ENCODE results near the gene TMEM145. TPM values are rescaled to one million over a fixed set of nuclear protein-coding genes. Genes with fewer than 3 reads are reported as not detected.

The TMEM145 gene
- 3.0 to 3.9 TPM (median 3.5 TPM) in 5 replicates for total RNA-seq (2022; extraction: Qiagen RNA extraction; ENCODE audit: low read depth)

GRCh38 chr19:42313096-42313839, at the start of gene TMEM145:
Gene TMEM145 (plus strand): TSS chr19:42313309. CDS start chr19:42313377, 68 bp downstream.

GRCh38 chr19:42268704-42269477, 44.2 kb upstream of the TMEM145 start, which contains the start of gene CIC:
Gene CIC (plus strand): TSS chr19:42269252. CDS start chr19:42271784, 2,532 bp downstream.

GRCh38 chr19:42301646-42302203, 11.4 kb upstream of the TMEM145 start, which contains the start of gene PRR19:
Gene PRR19 (plus strand): TSS chr19:42302132. CDS start chr19:42309585, 7,453 bp downstream.

GRCh38 chr19:42325308-42325895, 12.3 kb downstream of the TMEM145 start, which contains the start of gene MEGF8:
Gene MEGF8 (plus strand): TSS chr19:42325635. CDS start chr19:42326244, 609 bp downstream.

Other genes starting within 250 kb of the TMEM145 start
- gene GRIK5, start 243.1 kb upstream of the TMEM145 start, total RNA-seq (2022; extraction: Qiagen RNA extraction; ENCODE audit: low read depth) = 0.42 to 0.93 TPM (median 0.57 TPM) in 5 replicates
- gene ZNF574, start 237.1 kb upstream of the TMEM145 start, total RNA-seq (2022; extraction: Qiagen RNA extraction; ENCODE audit: low read depth) = 27.9 to 38.6 TPM (median 37.0 TPM) in 5 replicates
- gene POU2F2, start 180.9 kb upstream of the TMEM145 start, total RNA-seq (2022; extraction: Qiagen RNA extraction; ENCODE audit: low read depth) = 0.27 to 0.55 TPM (median 0.48 TPM) in 5 replicates
- gene DEDD2, start 95.6 kb upstream of the TMEM145 start, total RNA-seq (2022; extraction: Qiagen RNA extraction; ENCODE audit: low read depth) = 66.5 to 111 TPM (median 94.6 TPM) in 5 replicates
- 18.5 to 20.5 TPM (median 19.3 TPM) in 5 replicates for gene ZNF526, start 93.0 kb upstream of the TMEM145 start, total RNA-seq (2022; extraction: Qiagen RNA extraction; ENCODE audit: low read depth)
- gene GSK3A, start 70.7 kb upstream of the TMEM145 start, total RNA-seq (2022; extraction: Qiagen RNA extraction; ENCODE audit: low read depth) = 109 to 175 TPM (median 164 TPM) in 5 replicates
- gene ERF, start 58.2 kb upstream of the TMEM145 start, total RNA-seq (2022; extraction: Qiagen RNA extraction; ENCODE audit: low read depth) = 102 to 124 TPM (median 118 TPM) in 5 replicates
- 52.2 to 70.3 TPM (median 58.4 TPM) in 5 replicates for gene CIC, start 44.1 kb upstream of the TMEM145 start, total RNA-seq (2022; extraction: Qiagen RNA extraction; ENCODE audit: low read depth)
- gene PRR19, start 11.2 kb upstream of the TMEM145 start, total RNA-seq (2022; extraction: Qiagen RNA extraction; ENCODE audit: low read depth) = 3.6 to 4.9 TPM (median 4.5 TPM) in 5 replicates
- 131 to 157 TPM (median 139 TPM) in 5 replicates for gene PAFAH1B3, start 10.7 kb upstream of the TMEM145 start, total RNA-seq (2022; extraction: Qiagen RNA extraction; ENCODE audit: low read depth)
- gene MEGF8, start 12.3 kb downstream of the TMEM145 start, total RNA-seq (2022; extraction: Qiagen RNA extraction; ENCODE audit: low read depth) = 21.6 to 29.0 TPM (median 24.4 TPM) in 5 replicates
- gene CNFN, start 77.0 kb downstream of the TMEM145 start, total RNA-seq (2022; extraction: Qiagen RNA extraction; ENCODE audit: low read depth) = 39.7 to 50.8 TPM (median 46.1 TPM) in 5 replicates
- 1.6 to 3.1 TPM (median 2.3 TPM) in 5 replicates for gene LIPE, start 114.1 kb downstream of the TMEM145 start, total RNA-seq (2022; extraction: Qiagen RNA extraction; ENCODE audit: low read depth)
- 0.07 to 0.12 TPM in 2 of 5 replicates, not detected in the others for gene CXCL17, start 129.6 kb downstream of the TMEM145 start, total RNA-seq (2022; extraction: Qiagen RNA extraction; ENCODE audit: low read depth)
- gene CEACAM1, start 215.2 kb downstream of the TMEM145 start, total RNA-seq (2022; extraction: Qiagen RNA extraction; ENCODE audit: low read depth) = 1.6 to 2.0 TPM (median 1.8 TPM) in 5 replicates

Measured in A549 treated with CpdA at 1 μM for 4 hours (cell line).